Activated CD4-positive, CD25-positive, alpha-beta regulatory T cell (primary cell): ENCODE results near the gene CDK13.
A peak's percentile ranks its signal among the peaks of the same experiment; 100 is the strongest.

Source experiments
- DNase-seq, 4 experiments: peaks; one replicate each; lab custom pipeline; 2025; lab: John Stamatoyannopoulos, UW

Gene CDK13

DNA sequence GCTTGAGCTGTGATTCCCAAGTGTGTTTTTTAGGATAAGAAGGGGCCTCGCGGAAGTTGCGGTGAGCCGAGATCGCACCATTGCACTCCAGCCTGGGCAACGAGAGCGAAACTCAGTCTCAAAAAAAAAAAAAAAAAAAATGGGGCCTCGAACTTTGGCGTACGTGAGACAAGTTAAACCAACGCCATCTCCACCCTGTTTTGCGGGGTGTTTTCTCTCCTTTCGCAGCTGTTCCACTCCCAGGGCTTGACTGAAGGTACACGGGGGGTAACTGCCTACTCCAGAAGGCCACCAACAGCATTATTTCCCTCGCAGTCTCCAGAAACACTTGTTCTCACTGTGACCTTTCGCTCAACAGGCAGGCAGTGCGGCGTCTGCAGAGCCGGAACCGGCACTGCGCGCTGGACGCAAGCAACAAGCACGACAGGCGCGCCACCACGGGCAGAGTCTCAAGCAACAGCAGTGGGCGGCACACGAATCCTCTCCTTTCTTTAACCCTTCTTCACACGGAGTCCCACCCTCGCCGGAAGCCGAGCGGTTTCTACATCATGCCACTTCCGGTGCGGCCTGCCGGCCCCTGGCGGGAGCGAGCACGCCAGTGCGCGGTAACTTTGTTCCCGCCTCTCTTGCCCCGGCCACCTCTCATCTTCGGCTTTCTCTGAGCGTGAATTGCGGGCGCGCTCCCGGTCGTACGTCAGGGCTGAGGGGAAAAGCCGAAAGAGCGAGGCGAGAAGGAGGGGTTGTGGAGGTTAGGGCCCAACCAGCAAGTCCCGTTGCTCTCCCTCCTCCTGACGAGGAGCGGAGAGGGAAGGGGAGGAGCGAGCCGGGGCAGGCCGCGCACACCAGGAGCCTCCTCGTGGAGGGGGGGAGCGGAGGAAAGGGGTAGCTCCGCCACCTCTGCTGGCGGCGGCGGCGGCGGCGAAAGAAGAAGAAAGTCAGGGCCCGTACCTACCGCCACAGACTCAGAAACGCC lies 814 bp upstream of the CDK13 start:
- DNase-seq: peak; percentile 93 to 98 (median 96)

GRCh38 chr7:39950473-39951225 lies 593 bp downstream of the CDK13 start:
- peak; percentile 5 to 32 (median 29) for DNase-seq

- DNase-seq: peak; percentile 26 to 61 (median 40)
Measured at GRCh38 chr7:39951226-39952194, 1.5 kb downstream of the CDK13 start.

- no peak for DNase-seq
Measured at GRCh38 chr7:39952374-39952773, 2.3 kb downstream of the CDK13 start.

- no peak for DNase-seq
Measured at GRCh38 chr7:39952803-39953202, 2.7 kb downstream of the CDK13 start.

DNA sequence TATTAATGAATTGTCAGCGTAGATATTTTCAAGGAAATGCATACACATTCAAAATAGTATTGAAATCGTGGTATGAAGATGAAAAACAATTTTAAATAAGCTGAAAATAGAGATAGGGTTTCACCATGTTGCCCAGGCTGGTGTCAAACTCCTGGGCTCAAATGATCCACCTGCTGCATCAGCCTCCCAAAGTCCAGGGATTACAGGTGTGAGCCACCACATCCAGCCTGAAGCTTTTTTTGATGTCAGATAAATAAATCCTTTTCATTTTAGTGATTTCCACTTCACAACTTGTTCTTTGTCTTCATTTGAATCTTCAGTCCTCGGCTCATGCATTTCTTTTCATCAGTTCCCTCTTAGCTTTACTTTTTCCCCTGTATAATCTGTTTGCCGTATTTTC lies 4.6 kb downstream of the CDK13 start:
- no peak for DNase-seq

GRCh38 chr7:39958038-39958437 lies 8.0 kb downstream of the CDK13 start:
- DNase-seq: no peak

DNA sequence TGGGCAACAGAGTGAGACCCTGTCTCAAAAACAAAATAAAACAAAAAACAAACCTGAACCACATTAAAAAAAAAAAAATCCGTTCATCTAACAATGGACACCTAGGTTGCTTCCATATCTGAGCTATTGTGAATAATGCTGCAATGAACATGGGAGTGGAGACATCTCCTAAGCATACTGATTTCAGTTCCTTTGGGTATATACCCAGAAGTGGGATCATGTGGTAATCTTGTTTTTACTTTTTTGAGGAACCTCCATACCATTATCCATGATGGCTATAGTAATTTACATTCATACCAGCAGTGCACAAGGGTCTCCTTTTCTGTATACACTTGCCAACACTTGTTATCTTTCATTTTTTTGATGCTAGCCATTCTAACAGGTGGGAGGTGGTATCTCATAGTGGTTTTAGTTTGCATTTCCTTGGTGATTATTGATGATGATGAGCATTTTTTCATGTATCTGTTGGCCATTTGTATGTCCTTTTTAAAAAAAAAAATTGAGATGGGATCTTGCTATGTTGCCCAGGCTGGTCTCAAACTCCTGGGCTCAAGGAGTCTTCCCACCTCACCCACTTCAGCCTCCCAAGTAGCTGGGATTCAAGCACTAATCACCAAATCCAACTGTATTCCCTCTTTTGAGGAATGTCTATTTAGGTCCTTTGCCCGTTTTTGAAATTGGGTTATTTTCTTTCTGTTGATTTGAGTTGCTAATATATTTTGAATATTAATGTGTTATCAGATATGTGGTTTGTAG lies 17.5 kb downstream of the CDK13 start:
- DNase-seq: no peak

GRCh38 chr7:39969431-39969830 lies 19.4 kb downstream of the CDK13 start:
- no peak for DNase-seq

- DNase-seq: no peak
Measured at GRCh38 chr7:39971924-39972323, 21.9 kb downstream of the CDK13 start.

GRCh38 chr7:39973801-39974200 lies 23.7 kb downstream of the CDK13 start:
- no peak for DNase-seq

GRCh38 chr7:39978230-39978934 lies 28.3 kb downstream of the CDK13 start:
- DNase-seq: no peak

DNA sequence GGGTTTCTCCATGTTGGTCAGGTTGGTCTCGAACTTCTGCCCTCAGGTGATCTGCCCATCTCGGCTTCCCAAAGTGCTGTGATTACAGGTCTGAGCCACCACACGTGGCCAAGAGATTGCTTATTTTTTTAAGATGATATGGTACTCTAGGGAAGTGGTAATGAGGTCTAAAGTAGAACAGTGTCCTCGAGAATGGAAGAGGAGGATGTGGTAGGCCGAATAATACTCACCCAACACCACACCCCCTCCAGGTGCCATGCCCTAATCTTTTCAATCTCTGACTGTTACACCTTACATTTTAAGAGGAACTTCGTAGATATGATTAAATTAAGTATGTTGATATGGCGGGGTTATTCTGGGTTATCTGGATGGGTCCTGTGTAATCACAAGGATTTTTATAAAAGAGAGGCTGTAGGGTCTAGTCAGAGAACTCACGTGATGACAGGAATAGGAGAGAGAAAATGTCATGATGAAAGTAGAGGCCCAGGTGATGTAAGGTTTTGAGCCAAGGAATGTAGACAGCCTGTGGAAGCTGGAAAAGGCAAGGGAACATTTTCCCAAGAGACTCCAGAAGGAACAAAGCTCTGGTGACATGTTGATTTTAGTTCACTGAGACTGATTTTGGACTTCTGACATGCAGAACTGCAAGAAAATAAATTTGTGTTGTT lies 29.5 kb downstream of the CDK13 start:
- DNase-seq: peak in 1 of 4 experiments; percentile 2

GRCh38 chr7:39985398-39985918 lies 35.4 kb downstream of the CDK13 start:
- DNase-seq: no peak

DNA sequence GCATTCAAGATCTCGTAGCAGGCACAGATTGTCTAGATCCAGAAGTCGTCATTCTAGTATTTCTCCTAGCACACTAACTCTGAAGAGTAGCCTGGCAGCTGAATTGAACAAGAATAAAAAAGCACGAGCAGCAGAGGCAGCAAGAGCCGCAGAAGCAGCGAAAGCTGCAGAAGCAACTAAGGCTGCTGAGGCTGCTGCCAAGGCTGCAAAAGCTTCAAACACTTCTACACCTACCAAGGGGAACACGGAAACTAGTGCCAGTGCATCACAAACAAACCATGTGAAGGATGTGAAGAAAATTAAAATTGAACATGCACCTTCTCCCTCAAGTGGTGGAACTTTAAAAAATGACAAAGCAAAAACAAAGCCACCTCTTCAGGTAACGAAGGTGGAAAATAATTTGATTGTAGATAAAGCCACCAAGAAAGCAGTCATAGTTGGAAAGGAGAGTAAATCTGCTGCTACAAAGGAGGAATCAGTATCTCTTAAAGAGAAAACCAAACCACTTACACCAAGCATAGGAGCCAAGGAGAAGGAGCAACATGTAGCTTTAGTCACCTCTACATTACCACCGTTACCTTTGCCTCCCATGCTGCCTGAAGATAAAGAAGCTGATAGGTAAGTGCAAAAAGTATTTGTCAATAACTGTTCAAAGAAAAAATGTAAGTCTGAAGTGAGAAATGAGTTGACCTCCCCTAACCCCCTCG lies 37.7 kb downstream of the CDK13 start:
- DNase-seq: no peak

DNA sequence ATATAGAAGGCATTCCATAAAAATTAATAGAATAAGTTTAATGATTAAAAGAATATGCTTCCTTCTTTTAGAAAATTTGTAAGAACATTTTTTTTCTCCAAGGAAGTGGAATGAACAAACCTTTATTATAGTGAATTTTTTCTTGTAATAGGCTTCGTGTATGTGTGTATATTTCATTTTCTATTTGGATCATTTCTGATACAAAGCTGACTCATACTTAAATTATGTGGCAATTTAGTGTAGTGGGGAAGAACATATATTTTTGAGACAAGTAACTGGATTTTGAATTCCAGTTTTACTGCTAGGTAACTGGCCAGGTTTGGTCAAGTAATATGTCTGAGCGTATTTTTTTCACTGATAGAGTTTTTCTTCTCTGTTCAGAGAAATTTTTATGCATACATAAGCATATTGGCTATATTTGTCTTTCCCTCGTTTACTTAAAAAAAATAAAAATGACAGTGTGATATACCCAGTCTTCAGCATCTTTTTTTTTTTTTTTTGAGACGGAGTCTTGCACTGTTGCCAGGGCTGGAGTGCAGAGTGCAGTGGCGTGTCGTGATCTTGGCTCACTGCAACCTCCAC lies 50.8 kb downstream of the CDK13 start:
- DNase-seq: no peak

- DNase-seq: no peak
Measured at GRCh38 chr7:40001649-40002048, 51.6 kb downstream of the CDK13 start.

- DNase-seq: no peak
Measured at GRCh38 chr7:40003597-40003996, 53.5 kb downstream of the CDK13 start.
